GM18519 (cell line): Measurements from ENCODE around the gene CHST7.
"Not testable (repeated sequence)": the region's sequence is repeated elsewhere in the genome, so short reads cannot be mapped to it uniquely, and the experiment has no call there.

Experiments used
- ATAC-seq: cut with Tn5 transposase; IDR thresholded peaks from one replicate; pipeline ENCODE4 v1.9.1; 2021; ENCODE audit warnings: mild to moderate bottlenecking, moderate library complexity; ENCODE audit not compliant: unreplicated experiment, low FRiP score

Gene CHST7

GRCh38 chrX:46573331-46573891, at the start of gene CHST7:
TSS of gene CHST7 (plus strand) at chrX:46573765. CDS start at chrX:46573932, 167 bp downstream.
- ATAC-seq = peak; percentile 35

- not testable (repeated sequence) for ATAC-seq
These were observed 44.9 kb upstream of the CHST7 start for GRCh38 chrX:46528640-46529039.

- ATAC-seq = not testable (repeated sequence)
These were observed 43.7 kb upstream of the CHST7 start for GRCh38 chrX:46529740-46530403.

- ATAC-seq = not testable (repeated sequence)
These were observed 43.1 kb upstream of the CHST7 start for GRCh38 chrX:46530404-46530908.

- ATAC-seq = no peak
These were observed 42.1 kb upstream of the CHST7 start for GRCh38 chrX:46531442-46531841.

- ATAC-seq = no peak
These were observed 30.1 kb upstream of the CHST7 start for GRCh38 chrX:46543441-46543840.

GRCh38 chrX:46544527-46544926, 29.0 kb upstream of the CHST7 start:
- not testable (repeated sequence) for ATAC-seq

- peak; percentile 84 for ATAC-seq
These were observed 28.2 kb upstream of the CHST7 start, which contains the start of gene ZNF674 for GRCh38 chrX:46545111-46546005. TSS of gene ZNF674 (minus strand) at chrX:46545421. CDS start at chrX:46542087, 3,334 bp downstream.

GRCh38 chrX:46547857-46548256, 25.7 kb upstream of the CHST7 start:
- ATAC-seq = no peak

- no peak for ATAC-seq
These were observed 23.7 kb upstream of the CHST7 start for GRCh38 chrX:46549914-46550313.

GRCh38 chrX:46551494-46552128, 22.0 kb upstream of the CHST7 start:
- ATAC-seq = no peak

GRCh38 chrX:46553935-46554334, 19.6 kb upstream of the CHST7 start:
- ATAC-seq = no peak

GRCh38 chrX:46554942-46555341, 18.6 kb upstream of the CHST7 start:
- no peak for ATAC-seq

GRCh38 chrX:46559062-46559461, 14.5 kb upstream of the CHST7 start:
- ATAC-seq = no peak

- peak; percentile 96 for ATAC-seq
These were observed 11.5 kb upstream of the CHST7 start for GRCh38 chrX:46561824-46562657.

GRCh38 chrX:46567388-46567787, 6.2 kb upstream of the CHST7 start:
- ATAC-seq = no peak

- no peak for ATAC-seq
These were observed 3.9 kb upstream of the CHST7 start for GRCh38 chrX:46569621-46570020.

GRCh38 chrX:46571423-46572339, 1.9 kb upstream of the CHST7 start:
- ATAC-seq = no peak
